HG02763 (cell line): ENCODE results near the gene LIMS1.
"Not testable (repeated sequence)": the region's sequence is repeated elsewhere in the genome, so short reads cannot be mapped to it uniquely, and the experiment has no call there.

Experiments
- ATAC-seq: cut with Tn5 transposase; IDR thresholded peaks from one replicate; pipeline ENCODE4 v1.9.1; 2021; ENCODE audit warnings: mild to moderate bottlenecking, moderate library complexity; ENCODE audit not compliant: unreplicated experiment

LIMS1 gene

GRCh38 chr2:108630567-108631405 lies 96.5 kb downstream of the LIMS1 start:
- no peak for ATAC-seq

GRCh38 chr2:108632332-108633160 lies 98.3 kb downstream of the LIMS1 start:
- ATAC-seq, result no peak

GRCh38 chr2:108633409-108633808 lies 99.1 kb downstream of the LIMS1 start:
- ATAC-seq, result no peak

- ATAC-seq, result no peak
Measured at GRCh38 chr2:108634011-108634410, 99.7 kb downstream of the LIMS1 start.

- no peak for ATAC-seq
Measured at GRCh38 chr2:108634576-108635160, 100.4 kb downstream of the LIMS1 start.

GRCh38 chr2:108635630-108636354 lies 101.5 kb downstream of the LIMS1 start:
- ATAC-seq, result no peak

- ATAC-seq, result peak; percentile 43
Measured at GRCh38 chr2:108637304-108637669, 103.0 kb downstream of the LIMS1 start.

- ATAC-seq, result no peak
Measured at GRCh38 chr2:108640731-108641130, 106.5 kb downstream of the LIMS1 start.

GRCh38 chr2:108641756-108642155 lies 107.5 kb downstream of the LIMS1 start:
- ATAC-seq, result no peak

GRCh38 chr2:108643261-108643849 lies 109.1 kb downstream of the LIMS1 start:
- ATAC-seq, result no peak

- not testable (repeated sequence) for ATAC-seq
Measured at GRCh38 chr2:108643862-108644261, 109.6 kb downstream of the LIMS1 start.

- not testable (repeated sequence) for ATAC-seq
Measured at GRCh38 chr2:108644446-108644845, 110.2 kb downstream of the LIMS1 start.

GRCh38 chr2:108648796-108649195 lies 114.5 kb downstream of the LIMS1 start:
- ATAC-seq, result not testable (repeated sequence)

- ATAC-seq, result not testable (repeated sequence)
Measured at GRCh38 chr2:108650465-108650864, 116.2 kb downstream of the LIMS1 start.

GRCh38 chr2:108651468-108651867 lies 117.2 kb downstream of the LIMS1 start:
- ATAC-seq, result not testable (repeated sequence)

- ATAC-seq, result peak; percentile 90
Measured at GRCh38 chr2:108652187-108652931, 118.1 kb downstream of the LIMS1 start.

GRCh38 chr2:108653425-108653824 lies 119.2 kb downstream of the LIMS1 start:
- ATAC-seq, result not testable (repeated sequence)

GRCh38 chr2:108653849-108654248 lies 119.6 kb downstream of the LIMS1 start:
- not testable (repeated sequence) for ATAC-seq

- not testable (repeated sequence) for ATAC-seq
Measured at GRCh38 chr2:108654521-108655125, 120.4 kb downstream of the LIMS1 start.
